H9 (cell line): Measurements from ENCODE around the gene HBD. TPM values are rescaled to one million over a fixed set of nuclear protein-coding genes. Genes with fewer than 3 reads are reported as not detected.

Source experiments
- DNase-seq: peaks from one replicate; pipeline ENCODE4 v3.0.0-alpha.2; 2017
- H2AFZ ChIP-seq: one replicate; pipeline ENCODE4 v1.6.1; 2013; ENCODE audit warnings: mild to moderate bottlenecking, low read length, control low read depth, moderate library complexity
- H2AK5ac ChIP-seq: 2 replicates; pipeline ENCODE4 v1.6.1; 2013; ENCODE audit warnings: low read length, control low read depth, mixed read lengths; ENCODE audit not compliant: insufficient read length
- H2BK120ac ChIP-seq: one replicate; pipeline ENCODE4 v1.6.1; 2013; ENCODE audit warnings: low read depth, mild to moderate bottlenecking, low read length, control low read depth, inconsistent platforms; ENCODE audit not compliant: poor library complexity, severe bottlenecking
- H2BK12ac ChIP-seq: 2 replicates; pipeline ENCODE4 v1.6.1; 2013; ENCODE audit warnings: low read length, control low read depth, mixed read lengths, low read depth; ENCODE audit not compliant: insufficient read length
- H2BK15ac ChIP-seq: 2 replicates; pipeline ENCODE4 v1.6.1; 2013; ENCODE audit warnings: low read depth, low read length, control low read depth
- H2BK20ac ChIP-seq: one replicate; pipeline ENCODE4 v1.6.1; 2013; ENCODE audit warnings: low read depth, mild to moderate bottlenecking, low read length, control low read depth, inconsistent platforms; ENCODE audit not compliant: poor library complexity, severe bottlenecking
- H2BK5ac ChIP-seq: 2 replicates; pipeline ENCODE4 v1.6.1; 2013; ENCODE audit warnings: low read length, control low read depth, mixed read lengths; ENCODE audit not compliant: insufficient read length
- H3K14ac ChIP-seq: 2 replicates; pipeline ENCODE4 v1.6.1; 2013; ENCODE audit warnings: low read length, control low read depth; ENCODE audit not compliant: insufficient read depth
- H3K18ac ChIP-seq: 2 replicates; pipeline ENCODE4 v1.6.1; 2013; ENCODE audit warnings: low read depth, mild to moderate bottlenecking, mixed read lengths, low read length, control low read depth; ENCODE audit not compliant: insufficient read length
- H3K23ac ChIP-seq: 2 replicates; pipeline ENCODE4 v1.6.1; 2013; ENCODE audit warnings: low read length, control low read depth, mixed read lengths, low read depth; ENCODE audit not compliant: insufficient read length
- H3K23me2 ChIP-seq: 2 replicates; pipeline ENCODE4 v1.6.1; 2013; ENCODE audit warnings: low read depth, mild to moderate bottlenecking, mixed read lengths, low read length, control low read depth; ENCODE audit not compliant: insufficient read length, poor library complexity, severe bottlenecking
- H3K27ac ChIP-seq: 2 replicates; pipeline ENCODE4 v1.5.1; 2013; ENCODE audit warnings: low read length, control low read depth, mixed read lengths, low read depth; ENCODE audit not compliant: insufficient read length
- H3K27me3 ChIP-seq: 2 replicates; pipeline ENCODE4 v1.6.1; 2013; ENCODE audit warnings: low read length, control low read depth, inconsistent platforms; ENCODE audit not compliant: insufficient read depth
- H3K4ac ChIP-seq: 2 replicates; pipeline ENCODE4 v1.6.1; 2013; ENCODE audit warnings: low read depth, mild to moderate bottlenecking, control low read depth, inconsistent platforms, low read length, moderate library complexity
- H3K4me1 ChIP-seq: 2 replicates; pipeline ENCODE4 v1.6.1; 2013; ENCODE audit warnings: low read length, control low read depth, inconsistent platforms; ENCODE audit not compliant: insufficient read depth
- H3K4me2 ChIP-seq: 2 replicates; pipeline ENCODE4 v1.6.1; 2013; ENCODE audit warnings: low read length, control low read depth, mixed read lengths; ENCODE audit not compliant: insufficient read length, insufficient read depth
- H3K56ac ChIP-seq: 2 replicates; pipeline ENCODE4 v1.6.1; 2013; ENCODE audit warnings: low read depth, mild to moderate bottlenecking, mixed read lengths, low read length, control low read depth; ENCODE audit not compliant: insufficient read length
- H3K79me1 ChIP-seq: 2 replicates; pipeline ENCODE4 v1.6.1; 2013; ENCODE audit warnings: low read depth, mild to moderate bottlenecking, moderate library complexity, low read length, control low read depth, inconsistent platforms; ENCODE audit not compliant: insufficient read depth, poor library complexity, severe bottlenecking
- H3K79me2 ChIP-seq: 2 replicates; pipeline ENCODE4 v1.6.1; 2013; ENCODE audit warnings: low read length, control low read depth, inconsistent platforms; ENCODE audit not compliant: insufficient read depth
- H3K9ac ChIP-seq: 2 replicates; pipeline ENCODE4 v1.6.1; 2013; ENCODE audit warnings: low read length, control low read depth, mixed read lengths; ENCODE audit not compliant: insufficient read length; ENCODE audit errors: extremely low read depth
- H3K9me3 ChIP-seq: one replicate; pipeline ENCODE4 v1.6.1; 2013; ENCODE audit warnings: low read depth, low read length, inconsistent platforms; ENCODE audit not compliant: control insufficient read depth
- H3T11ph ChIP-seq: one replicate; pipeline ENCODE4 v1.6.1; 2013; ENCODE audit warnings: mild to moderate bottlenecking, low read length, control low read depth, inconsistent platforms
- H4K20me1 ChIP-seq: one replicate; pipeline ENCODE4 v1.6.1; 2013; ENCODE audit not compliant: control insufficient read depth, insufficient read length, insufficient read depth
- H4K5ac ChIP-seq: 2 replicates; pipeline ENCODE4 v1.6.1; 2013; ENCODE audit warnings: low read depth, mild to moderate bottlenecking, mixed read lengths, low read length, control low read depth; ENCODE audit not compliant: insufficient read length
- H4K8ac ChIP-seq: replicated peaks from 2 replicates; pipeline ENCODE4 v1.6.1; 2013; ENCODE audit warnings: low read length, control low read depth, mixed read lengths, low read depth; ENCODE audit not compliant: insufficient read length
- H4K91ac ChIP-seq: 2 replicates; pipeline ENCODE4 v1.6.1; 2013; ENCODE audit warnings: low read depth, mild to moderate bottlenecking, moderate library complexity, mixed read lengths, low read length, control low read depth; ENCODE audit not compliant: insufficient read length
- H3K27ac Mint-ChIP-seq, 3 experiments: 2 replicates in 2 of 3; 3 replicates in 1 of 3; pipeline ENCODE4 v1.8.0; 2020 to 2021; ENCODE audit warnings: mixed read lengths in 3 of 3, mild to moderate bottlenecking in 1 of 3, moderate library complexity in 1 of 3
- H3K27me3 Mint-ChIP-seq: 2 replicates; pipeline ENCODE4 v1.8.0; 2021; ENCODE audit warnings: low read depth, mild to moderate bottlenecking, moderate library complexity, mixed read lengths
- H3K36me3 Mint-ChIP-seq, 3 experiments: 2 replicates in 2 of 3; 3 replicates in 1 of 3; pipeline ENCODE4 v1.8.0; 2020 to 2021; ENCODE audit warnings: low read depth in 3 of 3, mixed read lengths in 3 of 3; ENCODE audit not compliant: insufficient read depth in 1 of 3
- H3K4me1 Mint-ChIP-seq, 2 experiments: 2 replicates each; pipeline ENCODE4 v1.8.0; 2020; ENCODE audit warnings: mixed read lengths in 2 of 2
- H3K4me3 Mint-ChIP-seq, 2 experiments: 2 replicates in 1 of 2; 3 replicates in 1 of 2; pipeline ENCODE4 v1.8.0; 2020 to 2021; ENCODE audit warnings: mild to moderate bottlenecking in 2 of 2, mixed read lengths in 2 of 2, moderate library complexity in 1 of 2
- H3K9me3 Mint-ChIP-seq, 2 experiments: 2 replicates in 1 of 2; 3 replicates in 1 of 2; pipeline ENCODE4 v1.8.0; 2020; ENCODE audit warnings: mild to moderate bottlenecking in 2 of 2, mixed read lengths in 2 of 2, moderate library complexity in 1 of 2
- CTCF ChIP-seq: fragments of 200-600 bp; sonication (generic); conservative IDR thresholded peaks from 3 replicates; pipeline ENCODE4 v1.8.0; 2021; ENCODE audit warnings: antibody characterized with exemption, mild to moderate bottlenecking
- WGBS: extraction: QIAGEN DNeasy Blood & Tissue Kit; methylation state at CpG from one replicate; pipeline ENCODE4 v1.1.7; 2013; ENCODE audit warnings: missing lambda C conversion rate, low lambda C conversion rate, mixed read lengths; ENCODE audit not compliant: insufficient read length; ENCODE audit errors: extremely low coverage; 5-methylcytosine and 5-hydroxymethylcytosine counted together
- total RNA-seq: library from RNA; stranded (reverse); gene quantifications from 2 replicates; pipeline ENCODE4 v1.2.1, GENCODE V29; 2021

Gene HBD
- total RNA-seq, 1 experiment from 2014 or later, result not detected

GRCh38 chr11:5232176-5232575, 2.1 kb downstream of the HBD start:
- no peak overlapping the region for H2BK5ac ChIP-seq
- no peak overlapping the region for H2AK5ac ChIP-seq
- H2BK15ac ChIP-seq, result no peak overlapping the region
- no peaks in the 10 kb centered on the region for H3K9me3 ChIP-seq
- Mint-ChIP-seq H3K4me1 (no peaks in the 10 kb centered on the region), H3K27ac (no peak overlapping the region; a peak in 1 of 7 replicates), H3K36me3 (no peaks in the 10 kb centered on the region), H3K4me3 (no peak overlapping the region), H3K9me3 (no peaks in the 10 kb centered on the region), H3K27me3 (peaks cover 6% of the 10 kb centered on the region)
- H3K14ac ChIP-seq, result no peak overlapping the region
- no peak overlapping the region for H3K56ac ChIP-seq
- no peak overlapping the region for H4K91ac ChIP-seq
- H2AFZ ChIP-seq, result no peak overlapping the region
- no peaks in the 10 kb centered on the region for H4K20me1 ChIP-seq
- TF ChIP-seq CTCF, result no peak
- H4K8ac ChIP-seq, result no peak overlapping the region
- H3K23me2 ChIP-seq, result no peaks in the 10 kb centered on the region
- H3K79me1 ChIP-seq, result no peaks in the 10 kb centered on the region
- no peaks in the 10 kb centered on the region for H3K79me2 ChIP-seq
- DNase-seq, result no peak
- H3K23ac ChIP-seq, result no peak overlapping the region
- H3K4ac ChIP-seq, result no peak overlapping the region
- no peak overlapping the region for H3K27ac ChIP-seq
- 100% methylated on average over 1 of the region's 3 CpGs for WGBS
- H3K4me2 ChIP-seq, result no peak overlapping the region
- no peak overlapping the region for H3K9ac ChIP-seq
- no peak overlapping the region for H3K18ac ChIP-seq
- no peak overlapping the region for H2BK20ac ChIP-seq
- H2BK120ac ChIP-seq, result no peak overlapping the region
- H3T11ph ChIP-seq, result no peak overlapping the region
- no peaks in the 10 kb centered on the region for H3K27me3 ChIP-seq
- H3K4me1 ChIP-seq, result no peaks in the 10 kb centered on the region
- no peak overlapping the region for H2BK12ac ChIP-seq
- H4K5ac ChIP-seq, result no peak overlapping the region
